HCEC 1CT (cell line): Measurements from ENCODE around the gene TRIM3.

Source experiments
- DNase-seq: peaks from one replicate; pipeline ENCODE4 v3.0.0-alpha.2; 2017

TRIM3 gene

GRCh38 chr11:6400431-6401345, 73.1 kb downstream of the TRIM3 start:
- no peak for DNase-seq
